22Rv1 (cell line): ENCODE measurements around the gene UBLCP1.

Experiments used
- ZFX ChIP-seq: fragments of 450-650 bp; IDR thresholded peaks from 2 replicates; pipeline ENCODE4 v1.6.1; 2017; ENCODE audit warnings: antibody characterized with exemption, borderline replicate concordance
- TF ChIP-seq, protein P1 (sequence below): fragments of 450-650 bp; IDR thresholded peaks from 2 replicates; pipeline ENCODE4 v1.5.1; 2017; ENCODE audit warnings: mild to moderate bottlenecking

DNA sequence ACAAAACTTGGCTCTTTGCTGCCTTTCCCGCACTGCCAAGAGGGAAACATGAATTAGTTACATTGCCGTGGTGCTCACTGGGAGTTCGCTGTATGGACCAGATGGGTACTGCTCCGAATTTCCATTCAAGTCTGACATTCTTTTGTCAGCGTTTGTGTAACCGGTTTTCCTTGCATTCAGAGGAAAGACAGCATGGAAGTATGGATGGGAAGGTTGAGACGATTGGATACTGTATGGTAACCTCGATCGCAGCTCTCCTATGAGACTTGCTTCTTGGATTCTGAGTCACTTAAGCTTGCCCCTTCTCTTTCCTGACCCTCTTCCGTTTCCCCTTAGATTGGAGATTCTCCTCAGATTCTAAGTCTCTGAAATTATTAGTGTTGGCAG, 625 bp upstream of the UBLCP1 start:
- TF ChIP-seq, protein P1, sequence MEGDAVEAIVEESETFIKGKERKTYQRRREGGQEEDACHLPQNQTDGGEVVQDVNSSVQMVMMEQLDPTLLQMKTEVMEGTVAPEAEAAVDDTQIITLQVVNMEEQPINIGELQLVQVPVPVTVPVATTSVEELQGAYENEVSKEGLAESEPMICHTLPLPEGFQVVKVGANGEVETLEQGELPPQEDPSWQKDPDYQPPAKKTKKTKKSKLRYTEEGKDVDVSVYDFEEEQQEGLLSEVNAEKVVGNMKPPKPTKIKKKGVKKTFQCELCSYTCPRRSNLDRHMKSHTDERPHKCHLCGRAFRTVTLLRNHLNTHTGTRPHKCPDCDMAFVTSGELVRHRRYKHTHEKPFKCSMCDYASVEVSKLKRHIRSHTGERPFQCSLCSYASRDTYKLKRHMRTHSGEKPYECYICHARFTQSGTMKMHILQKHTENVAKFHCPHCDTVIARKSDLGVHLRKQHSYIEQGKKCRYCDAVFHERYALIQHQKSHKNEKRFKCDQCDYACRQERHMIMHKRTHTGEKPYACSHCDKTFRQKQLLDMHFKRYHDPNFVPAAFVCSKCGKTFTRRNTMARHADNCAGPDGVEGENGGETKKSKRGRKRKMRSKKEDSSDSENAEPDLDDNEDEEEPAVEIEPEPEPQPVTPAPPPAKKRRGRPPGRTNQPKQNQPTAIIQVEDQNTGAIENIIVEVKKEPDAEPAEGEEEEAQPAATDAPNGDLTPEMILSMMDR, result no peak
- no peak for TF ChIP-seq ZFX
